HG03342 (cell line): Measurements from ENCODE around the gene CAPN10.

ENCODE experiments used
- ATAC-seq: cut with Tn5 transposase; IDR thresholded peaks from one replicate; pipeline ENCODE4 v1.9.1; 2021; ENCODE audit warnings: mild to moderate bottlenecking, moderate library complexity; ENCODE audit not compliant: unreplicated experiment

CAPN10 gene

DNA sequence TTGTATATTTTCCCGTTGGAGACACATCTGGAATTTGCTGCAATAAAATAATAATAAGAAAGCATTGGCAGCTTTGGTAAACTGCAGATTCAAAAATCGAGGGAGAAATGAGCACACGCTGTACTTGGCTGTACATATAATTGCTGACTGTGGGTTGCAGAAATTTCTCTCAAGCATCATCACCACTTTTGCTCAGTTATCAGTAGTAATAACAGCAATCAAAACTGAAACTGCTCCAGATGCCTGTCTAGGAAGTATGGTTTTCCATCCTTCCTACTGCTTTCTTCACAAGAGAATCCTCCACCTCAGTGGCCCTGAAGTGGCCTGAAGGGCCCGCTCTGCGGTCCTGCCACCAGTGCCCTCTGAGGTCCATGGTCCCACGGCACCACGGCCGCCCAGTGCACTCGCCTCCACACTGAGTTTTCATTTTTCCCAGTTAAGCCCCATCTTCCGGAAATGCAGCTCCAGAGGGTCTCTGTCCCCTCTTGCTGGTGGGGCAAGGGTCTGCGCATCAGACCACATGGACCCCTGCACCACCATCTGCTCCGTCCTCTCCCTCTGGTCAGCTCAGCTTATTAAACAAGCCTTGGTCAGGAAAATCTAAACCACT is 22.5 kb upstream of the CAPN10 start:
- ATAC-seq: no peak

- no peak for ATAC-seq
Measured at GRCh38 chr2:240564561-240565332, 21.8 kb upstream of the CAPN10 start.

- ATAC-seq: peak; percentile 19
Measured at GRCh38 chr2:240565333-240566202, 21.0 kb upstream of the CAPN10 start.

DNA sequence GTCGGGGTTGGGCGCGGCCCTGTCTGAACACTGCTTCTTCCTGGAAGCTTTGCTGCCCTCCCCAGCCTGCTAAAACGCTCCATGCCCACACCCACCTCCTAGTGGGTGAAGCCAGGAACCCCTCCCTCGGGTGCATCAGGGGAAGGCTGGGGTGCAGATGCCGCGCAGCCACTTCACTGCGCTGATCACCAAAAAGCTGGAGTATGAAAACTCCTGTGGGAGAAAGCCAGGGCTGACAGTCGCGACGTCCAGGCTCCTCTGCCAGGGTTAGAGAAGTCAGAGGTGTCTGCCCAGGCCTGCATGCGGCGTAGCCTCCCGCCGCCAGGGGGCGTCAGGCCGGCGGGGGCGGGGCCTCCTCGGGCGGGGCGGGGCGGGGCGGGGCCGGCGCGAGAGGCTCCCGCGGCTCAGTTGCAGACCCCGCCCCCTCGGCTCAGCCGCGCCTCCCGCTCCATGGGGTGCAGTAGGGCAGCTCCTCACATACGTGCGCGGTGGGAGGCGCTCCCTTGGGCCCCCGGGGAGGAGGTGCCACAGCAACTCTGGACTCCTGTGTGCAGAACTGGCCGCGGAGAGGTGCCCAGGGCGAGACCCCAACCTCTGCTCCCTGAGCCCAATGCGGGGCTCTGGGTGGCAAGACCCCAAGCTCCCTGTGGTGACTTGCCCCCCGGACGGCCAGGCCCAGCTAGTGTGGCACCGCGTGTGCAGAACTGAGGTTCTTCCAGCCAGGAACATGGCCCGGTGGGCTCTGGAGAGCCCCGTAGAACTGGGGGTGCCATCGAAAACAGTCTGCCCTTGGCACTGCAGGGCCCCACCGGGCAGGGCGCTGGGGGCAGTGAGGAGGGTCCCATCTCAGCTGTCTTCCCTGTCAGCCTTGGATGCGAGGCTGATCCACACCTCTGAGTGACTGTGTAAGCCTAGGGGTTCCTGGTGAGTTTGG is 20.1 kb upstream of the CAPN10 start:
- peak; percentile 40 for ATAC-seq

GRCh38 chr2:240567137-240567871 is 19.2 kb upstream of the CAPN10 start:
- no peak for ATAC-seq

- peak; percentile 31 for ATAC-seq
Measured at GRCh38 chr2:240567872-240568677, 18.5 kb upstream of the CAPN10 start, which contains the start of gene RNPEPL1. Gene RNPEPL1 (plus strand): TSS chr2:240568484. CDS start chr2:240568587, 103 bp downstream.

GRCh38 chr2:240568678-240569522 is 17.6 kb upstream of the CAPN10 start:
- ATAC-seq: peak; percentile 25

GRCh38 chr2:240569523-240569997 is 17.0 kb upstream of the CAPN10 start:
- ATAC-seq: no peak

DNA sequence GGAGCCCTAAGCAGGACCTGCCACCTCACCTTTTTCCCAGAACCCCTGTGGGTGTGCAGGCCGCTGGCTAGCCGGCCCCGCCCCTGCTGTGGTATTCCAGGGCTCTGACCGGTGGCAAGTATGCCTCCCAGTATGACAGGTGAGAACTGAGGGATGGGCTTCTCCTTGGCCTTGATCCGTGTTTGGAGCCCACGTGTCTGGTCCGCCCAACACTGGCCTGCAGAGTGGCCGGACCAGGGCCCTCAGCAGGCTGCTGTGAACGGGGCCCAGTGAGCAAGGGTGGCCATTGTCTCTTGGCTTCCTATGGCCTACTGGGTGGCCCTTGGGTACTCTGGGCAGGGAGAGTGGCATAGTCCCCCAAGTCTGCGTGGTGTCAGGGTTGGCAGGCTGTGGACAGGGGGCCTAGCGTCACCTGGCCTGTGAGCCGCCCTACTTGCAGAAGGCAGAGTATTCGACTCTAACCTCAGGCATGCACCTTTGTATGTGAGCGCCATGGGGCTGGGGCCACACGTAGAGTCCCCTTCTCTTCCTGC is 16.5 kb upstream of the CAPN10 start:
- ATAC-seq: no peak

- ATAC-seq: no peak
Measured at GRCh38 chr2:240570531-240571313, 15.8 kb upstream of the CAPN10 start.

- ATAC-seq: no peak
Measured at GRCh38 chr2:240571314-240571973, 15.1 kb upstream of the CAPN10 start.

DNA sequence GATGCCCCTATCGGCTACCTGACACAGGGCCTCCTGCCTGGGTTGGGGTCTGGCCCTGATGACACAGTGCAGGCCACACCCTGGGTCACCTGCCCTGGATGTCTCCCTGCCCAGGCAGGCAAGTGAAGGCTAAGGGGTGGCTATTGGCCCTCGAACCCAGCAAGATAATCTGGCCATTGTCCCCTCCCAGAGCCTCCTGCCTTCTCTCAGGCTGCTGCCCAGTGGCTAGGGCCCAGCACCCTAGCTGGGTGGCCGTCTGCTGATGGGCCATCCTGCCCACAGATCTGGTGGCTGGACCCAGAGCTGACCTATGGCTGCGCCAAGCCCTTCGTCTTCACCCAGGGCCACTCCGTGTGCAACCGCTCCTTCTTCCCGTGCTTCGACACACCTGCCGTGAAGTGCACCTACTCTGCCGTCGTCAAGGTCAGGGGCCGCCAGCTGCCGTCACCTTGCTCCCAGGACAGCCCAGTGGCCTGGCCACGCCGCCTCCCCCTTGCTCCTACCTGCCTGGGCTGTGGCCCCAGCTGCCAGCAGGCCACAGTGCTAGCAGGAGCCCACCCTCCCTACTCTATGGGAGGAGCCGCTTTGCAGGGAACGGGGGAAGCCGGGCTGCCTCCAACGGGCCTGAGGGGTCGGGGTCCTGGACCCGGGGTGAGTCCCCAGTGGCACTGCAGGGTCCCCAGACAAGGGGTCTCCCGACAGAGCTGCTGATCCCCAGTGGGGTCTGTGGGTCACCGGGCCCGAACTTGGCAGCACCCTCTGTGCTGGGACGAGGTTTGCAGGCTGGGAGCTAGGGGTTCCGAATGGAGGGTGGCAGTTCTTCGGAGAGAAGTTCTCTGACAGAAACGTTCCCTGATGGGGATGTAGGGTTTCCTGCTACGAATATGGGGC is 14.1 kb upstream of the CAPN10 start:
- no peak for ATAC-seq

GRCh38 chr2:240573071-240573515 is 13.4 kb upstream of the CAPN10 start:
- no peak for ATAC-seq

- no peak for ATAC-seq
Measured at GRCh38 chr2:240573516-240574385, 12.8 kb upstream of the CAPN10 start.
